ENCODE results near the gene RNASEH2A.
A peak's percentile ranks its signal among the peaks of the same experiment; 100 is the strongest.

RNASEH2A gene

DNA sequence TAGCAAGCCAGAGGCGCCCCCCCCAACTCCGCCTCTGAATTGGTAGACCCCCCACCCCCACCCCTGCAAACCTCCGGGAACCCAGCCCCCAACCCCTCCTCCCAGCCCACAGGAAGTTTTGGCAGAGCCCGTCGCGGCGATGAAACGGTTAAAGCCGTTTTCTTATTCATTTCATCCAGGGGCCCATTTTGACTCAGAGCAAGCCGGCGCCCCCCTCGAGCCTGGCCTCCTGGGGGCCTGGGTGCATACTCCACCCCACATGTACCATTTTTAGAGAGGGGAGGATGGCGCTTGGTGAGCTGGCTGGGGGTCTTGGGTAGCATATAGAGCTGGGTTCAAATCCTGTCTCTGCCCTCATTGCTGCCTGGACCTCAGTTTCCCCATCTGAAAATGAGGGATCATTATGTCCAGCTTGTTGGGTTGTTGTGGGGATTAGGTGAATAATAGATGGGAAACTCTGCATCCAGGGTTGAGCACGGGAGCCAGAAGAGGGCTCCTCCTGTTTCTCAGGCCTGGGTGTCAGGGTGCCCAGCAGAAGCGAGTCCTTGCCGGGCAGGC is 23.0 kb upstream of the RNASEH2A start:
- DNase-seq (ENCODE audit: low read depth) = no peak

DNA sequence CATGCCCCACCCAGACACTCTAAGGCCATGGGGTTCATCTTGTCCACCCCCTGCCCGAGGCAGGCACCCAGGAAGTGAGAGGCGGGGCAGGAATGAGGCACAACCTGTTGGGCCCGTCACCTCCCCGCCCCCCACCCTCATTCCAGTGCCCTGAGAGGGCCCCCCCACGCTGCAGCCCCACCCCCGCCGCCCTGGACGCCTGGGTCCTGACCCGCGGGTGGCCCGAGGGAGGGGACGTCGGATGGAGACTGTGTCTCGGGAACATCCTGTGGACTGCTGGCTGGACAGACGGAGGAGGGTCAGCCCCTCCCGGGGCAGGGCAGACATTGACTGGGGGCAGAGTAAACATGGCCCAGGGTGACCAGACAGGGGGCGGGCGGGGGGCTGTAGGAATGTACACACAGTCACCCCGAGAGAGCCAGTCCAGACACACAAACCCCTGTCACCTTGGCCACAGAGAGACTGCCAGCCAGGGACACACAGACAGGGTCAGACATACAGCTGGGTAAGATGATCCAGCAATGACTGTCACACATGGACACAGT is 22.5 kb upstream of the RNASEH2A start:
- no peak for DNase-seq (ENCODE audit: low read depth)

DNA sequence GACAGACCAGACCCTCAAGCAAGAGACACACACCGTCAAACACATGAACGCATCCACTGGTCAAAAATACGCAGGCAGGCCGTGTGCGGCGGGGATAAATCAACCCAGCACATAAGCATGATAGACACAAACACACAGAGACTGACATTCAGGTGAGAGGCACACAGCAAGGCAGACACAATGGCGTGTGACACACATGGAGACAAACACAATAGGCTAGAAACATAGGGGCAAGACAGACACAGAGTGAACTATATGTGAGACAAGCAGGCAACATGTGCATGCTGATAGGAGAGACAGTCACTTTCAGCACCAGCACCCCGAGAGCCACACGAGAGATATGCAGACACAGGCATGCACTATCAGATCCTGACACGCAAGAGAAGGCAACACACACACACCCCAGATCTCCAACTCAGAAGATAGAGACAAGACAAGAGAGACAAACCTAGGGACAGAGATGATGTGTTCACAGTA is 22.0 kb upstream of the RNASEH2A start:
- no peak for DNase-seq (ENCODE audit: low read depth)

DNA sequence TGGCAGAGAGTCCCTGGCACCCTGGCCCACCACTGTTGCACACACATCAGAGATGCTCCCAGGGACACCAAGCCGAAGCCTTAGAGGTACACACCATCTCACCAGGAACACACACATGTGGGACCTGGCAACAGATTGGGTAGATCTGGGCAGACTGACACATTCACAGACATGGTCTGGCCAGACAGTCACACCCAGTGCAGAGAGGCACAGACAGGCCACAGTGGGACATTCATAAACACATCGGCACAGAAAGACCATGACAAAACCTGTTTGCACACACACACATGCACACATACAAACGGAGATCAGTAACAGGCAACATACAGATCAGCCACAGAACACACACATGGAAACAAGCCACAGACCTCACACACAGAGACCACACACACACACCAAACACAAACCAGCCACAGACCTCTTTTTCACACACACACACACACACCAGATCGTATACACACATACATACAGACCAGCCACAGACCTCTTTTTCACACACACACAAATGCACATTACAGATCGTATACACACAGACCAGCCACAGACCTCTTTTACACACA is 21.4 kb upstream of the RNASEH2A start:
- no peak for DNase-seq (ENCODE audit: low read depth)

DNA sequence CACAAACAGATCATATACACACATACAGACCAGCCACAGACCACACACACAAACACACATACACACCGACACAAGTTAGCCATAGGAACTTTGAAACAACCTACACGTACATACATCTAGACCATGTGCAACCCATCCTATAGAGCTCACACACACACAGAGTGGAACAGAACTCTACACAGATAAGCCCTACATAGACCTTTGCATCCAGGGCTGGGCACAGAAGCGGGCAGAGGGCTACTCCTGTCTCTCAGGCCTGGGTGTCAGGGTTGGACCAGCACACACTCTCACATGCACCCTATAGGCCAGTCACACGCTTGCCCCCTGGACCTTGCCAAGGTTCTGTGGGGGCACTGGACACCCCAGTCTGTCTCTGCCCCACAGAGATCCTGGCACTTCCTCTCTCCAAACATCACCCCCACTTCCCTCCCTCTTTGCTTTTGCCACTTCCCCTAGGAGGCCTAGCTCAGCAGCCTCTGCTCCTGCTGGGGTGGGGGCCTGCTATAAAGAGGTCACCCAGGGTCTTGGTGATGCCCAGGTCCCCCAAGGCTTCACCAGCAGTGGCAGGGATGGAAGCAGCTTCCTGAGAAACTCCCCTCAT is 20.9 kb upstream of the RNASEH2A start:
- DNase-seq (ENCODE audit: low read depth) = no peak

DNA sequence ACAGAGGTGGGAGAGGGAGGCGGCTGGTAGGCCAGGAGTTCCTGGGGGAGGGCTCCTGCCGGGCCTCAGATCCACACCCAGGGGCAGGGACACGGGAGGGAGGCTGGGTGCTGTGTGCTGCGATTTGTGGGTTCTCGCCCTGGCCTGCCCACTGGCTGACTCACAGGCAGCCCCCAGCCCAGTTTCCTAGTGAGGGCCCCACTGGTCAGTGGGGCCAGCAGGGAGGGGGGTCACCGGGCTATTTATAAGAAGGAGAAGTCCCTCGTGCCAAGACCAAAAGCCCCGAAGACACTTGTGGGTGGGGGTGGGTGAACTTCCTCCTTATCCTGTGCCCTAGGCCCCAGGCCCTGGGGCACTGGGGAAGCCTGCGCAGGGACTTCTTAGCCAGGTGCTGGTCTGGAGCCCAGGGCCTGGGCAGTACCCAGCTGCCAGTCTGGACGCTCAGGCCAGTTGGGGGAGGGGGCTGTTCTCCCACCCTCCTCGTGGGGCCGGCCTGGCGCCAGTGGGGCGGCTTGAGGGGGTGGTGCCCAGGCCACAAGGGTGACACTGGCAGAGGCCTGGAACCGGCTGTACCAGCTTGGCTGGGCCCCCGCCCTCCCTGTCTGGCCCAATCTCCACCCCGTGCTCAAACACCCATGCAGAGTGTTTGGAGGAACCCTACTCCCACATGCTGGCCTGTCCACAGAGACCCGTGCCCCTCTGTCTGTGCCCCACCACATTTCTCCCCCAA is 20.1 kb upstream of the RNASEH2A start:
- DNase-seq (ENCODE audit: low read depth) = no peak

DNA sequence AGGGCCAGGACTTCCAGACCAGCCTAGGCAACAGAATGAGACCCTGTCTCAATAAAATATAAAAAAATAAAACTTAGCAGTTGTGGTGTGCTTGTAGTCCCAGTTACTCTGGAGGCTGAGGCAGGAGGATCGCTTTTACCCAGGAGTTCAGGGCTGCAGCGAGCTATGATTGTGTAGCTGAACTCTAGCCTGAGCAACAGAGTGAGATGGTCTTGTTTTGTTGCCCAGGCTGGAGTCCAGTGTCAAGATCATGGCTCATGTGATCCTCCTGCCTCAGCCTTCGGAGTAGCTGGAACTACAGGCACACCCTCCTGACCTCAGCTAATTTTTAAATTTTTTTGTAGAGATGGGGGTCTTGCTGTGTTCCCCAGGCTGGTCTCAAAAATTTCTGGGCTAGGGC is 19.4 kb upstream of the RNASEH2A start:
- no peak for DNase-seq (ENCODE audit: low read depth)

DNA sequence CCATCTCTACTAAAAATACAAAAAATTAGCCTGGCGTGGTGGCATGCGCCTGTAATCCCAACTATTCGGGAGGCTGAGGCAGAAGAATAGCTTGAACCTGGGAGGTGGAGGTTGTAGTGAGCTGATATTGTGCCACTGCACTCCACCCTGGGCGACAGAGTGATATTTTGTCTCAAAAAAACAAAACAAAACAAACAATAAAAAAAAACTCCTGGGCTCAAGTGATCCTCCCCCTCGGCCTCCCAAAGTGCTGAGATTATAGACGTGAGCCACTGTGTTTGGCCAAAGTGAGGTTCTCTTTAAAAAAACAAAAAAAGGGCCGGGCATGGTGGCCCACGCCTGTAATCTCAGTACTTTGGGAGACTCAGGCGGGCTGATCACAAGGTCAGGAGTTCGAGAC is 18.9 kb upstream of the RNASEH2A start:
- DNase-seq (ENCODE audit: low read depth) = no peak

DNA sequence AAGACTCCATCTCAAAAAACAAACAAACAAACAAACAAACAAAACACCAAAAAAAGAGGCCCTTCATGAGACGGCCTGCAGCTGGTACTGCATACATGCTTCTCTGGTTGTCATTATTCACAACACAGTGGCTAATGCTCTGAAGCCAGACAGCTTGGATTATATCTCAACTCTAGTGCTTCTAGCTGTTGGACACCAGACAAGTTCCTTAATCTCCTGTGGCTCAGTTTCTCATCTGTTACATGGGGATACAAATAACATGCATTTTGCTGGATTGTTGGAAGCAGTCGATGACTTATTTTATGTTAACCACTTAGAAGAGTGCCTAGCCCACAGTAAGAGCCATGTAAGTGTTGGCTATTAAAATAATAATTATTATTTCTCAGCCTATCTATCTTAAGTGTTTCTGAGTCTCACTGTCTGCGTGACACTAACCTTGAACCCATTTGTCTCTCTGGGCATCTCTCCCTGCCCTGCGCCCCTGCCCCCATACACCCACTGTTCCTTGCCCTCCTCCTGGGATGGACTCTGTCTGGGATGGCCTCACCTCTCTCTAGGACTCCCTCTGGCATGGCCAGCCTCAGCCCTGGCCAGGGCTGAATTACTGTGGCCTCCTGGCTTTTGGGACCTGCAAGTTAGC is 18.2 kb upstream of the RNASEH2A start:
- DNase-seq (ENCODE audit: low read depth) = no peak

DNA sequence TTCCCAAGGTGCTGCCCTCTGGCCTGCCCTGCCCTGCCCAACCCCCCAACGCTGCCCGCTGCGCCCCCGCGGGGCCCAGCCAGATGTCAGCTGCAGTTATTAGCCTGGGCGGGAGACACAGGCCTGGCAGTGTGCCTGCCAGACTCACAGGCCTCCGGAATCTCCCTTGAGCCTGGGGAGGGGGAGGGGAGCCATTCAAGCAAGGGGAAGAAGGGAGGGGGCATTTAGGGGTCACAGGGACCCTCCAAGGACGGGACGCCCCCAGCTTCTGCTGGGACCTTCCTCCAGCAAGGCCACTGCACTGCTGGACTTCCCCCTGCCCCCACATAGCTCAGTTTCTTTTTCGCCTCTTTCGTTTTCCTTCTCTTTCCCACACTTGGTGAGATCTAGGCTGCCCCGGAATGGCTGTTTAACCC is 17.7 kb upstream of the RNASEH2A start:
- DNase-seq (ENCODE audit: low read depth) = peak; percentile 47

DNA sequence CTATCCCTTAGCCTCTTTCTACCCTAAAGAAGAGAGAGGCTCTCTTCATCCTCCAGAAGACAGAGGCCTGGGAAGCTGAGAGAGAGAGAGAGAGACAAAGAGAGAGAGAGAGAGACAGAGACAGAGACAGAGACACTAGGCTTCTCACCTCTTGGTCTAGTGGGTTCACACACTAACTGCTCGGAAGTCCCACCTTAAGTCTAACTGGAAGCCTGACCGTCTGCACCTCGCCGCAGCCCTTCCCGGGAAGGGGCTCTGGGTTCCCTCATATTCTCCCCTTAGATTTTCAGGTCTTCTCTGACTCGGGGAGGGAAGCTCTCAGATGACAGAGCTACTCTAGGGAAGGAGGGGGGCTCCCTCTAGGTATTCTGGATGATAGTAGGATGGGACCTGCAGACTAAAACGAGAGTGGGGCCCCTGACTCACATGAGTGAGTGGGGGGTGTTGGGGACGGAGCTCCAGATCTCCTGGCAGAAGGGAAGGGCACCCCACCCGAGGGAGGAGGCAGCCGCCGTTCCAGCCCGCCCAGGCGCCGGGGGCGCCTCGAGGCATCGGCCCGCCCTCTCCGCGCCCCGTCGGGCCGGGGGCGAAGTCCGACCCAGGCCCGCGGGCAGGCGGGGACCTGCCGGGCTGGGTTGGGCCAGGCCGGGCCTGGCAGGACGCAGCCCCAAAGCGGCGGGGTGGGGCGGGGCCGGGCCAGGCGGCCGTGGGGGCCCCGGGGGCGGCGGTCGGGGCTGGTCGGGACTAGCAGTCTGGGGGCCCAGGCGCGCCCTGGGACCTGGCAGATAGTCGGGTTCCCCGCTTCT is 17.1 kb upstream of the RNASEH2A start:
- DNase-seq (ENCODE audit: low read depth) = no peak

DNA sequence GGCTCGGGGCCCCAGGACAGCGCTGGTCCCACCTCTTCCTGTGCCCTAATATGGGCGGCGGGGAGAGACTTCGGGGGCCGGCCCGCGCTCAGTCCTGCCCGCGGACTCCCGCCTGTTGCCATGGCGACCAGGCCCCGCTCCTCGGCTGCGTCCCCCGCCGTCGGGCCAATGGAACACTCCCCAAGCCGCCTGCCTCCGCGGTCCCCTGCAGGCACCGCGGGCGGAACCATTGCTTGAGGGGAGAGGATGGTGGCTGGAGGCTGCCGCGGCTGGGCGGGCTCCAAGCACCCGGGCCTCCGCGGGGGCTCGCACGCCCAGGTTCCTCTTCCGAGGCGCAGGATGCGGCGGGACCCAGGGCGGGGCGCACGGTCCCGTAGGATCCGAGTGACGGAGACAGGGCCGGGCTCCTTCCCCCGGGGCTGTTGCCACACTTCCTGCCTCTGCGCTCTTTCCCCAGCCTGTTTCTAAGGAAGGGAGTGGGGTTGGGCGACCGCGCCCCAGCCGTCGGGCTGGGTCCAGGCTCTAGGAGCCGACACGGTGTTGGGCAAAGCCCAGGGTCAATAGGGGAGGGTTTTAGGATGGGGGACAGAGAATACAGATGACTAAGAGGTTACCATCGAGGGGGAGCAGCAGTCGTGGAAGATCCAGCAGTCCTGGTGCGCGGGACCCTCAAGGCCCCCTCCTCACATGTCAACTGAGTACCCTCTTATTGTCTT is 16.3 kb upstream of the RNASEH2A start:
- peak; percentile 98 for DNase-seq (ENCODE audit: low read depth)

DNA sequence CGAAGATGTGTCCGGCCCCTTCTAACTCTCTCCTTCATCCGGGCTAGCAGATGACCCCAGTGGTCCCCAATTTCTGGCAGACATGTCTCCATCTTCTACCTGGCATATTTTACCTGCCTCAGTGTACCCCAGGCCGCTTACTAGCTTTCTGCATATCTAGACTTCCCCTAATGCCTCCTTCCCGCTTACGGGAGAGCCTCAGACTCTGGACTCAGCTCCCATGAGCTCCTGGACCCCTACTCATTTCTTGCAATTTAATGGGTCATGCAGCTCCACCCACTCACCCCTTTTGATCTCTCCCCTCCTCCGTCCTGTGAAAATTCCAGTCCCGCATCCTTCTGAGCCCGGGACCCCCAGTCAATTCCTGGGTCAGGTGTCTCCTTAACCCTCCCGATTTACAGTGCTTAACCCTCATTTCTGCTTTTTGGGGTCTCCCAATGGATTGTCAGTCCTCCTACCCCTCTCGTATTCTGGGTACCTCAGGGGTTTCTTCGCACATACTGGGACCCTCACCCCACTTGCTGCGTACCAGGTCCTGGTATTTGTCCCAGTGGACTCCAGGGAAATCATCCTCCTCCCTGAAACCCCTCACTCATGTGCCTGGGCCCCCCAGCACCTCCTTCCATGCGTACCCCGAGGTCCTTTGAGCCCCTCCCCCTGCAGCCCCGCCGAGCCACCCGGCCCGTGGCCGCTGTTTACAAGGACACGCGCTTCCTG is 15.6 kb upstream of the RNASEH2A start:
- no peak for DNase-seq (ENCODE audit: low read depth)

DNA sequence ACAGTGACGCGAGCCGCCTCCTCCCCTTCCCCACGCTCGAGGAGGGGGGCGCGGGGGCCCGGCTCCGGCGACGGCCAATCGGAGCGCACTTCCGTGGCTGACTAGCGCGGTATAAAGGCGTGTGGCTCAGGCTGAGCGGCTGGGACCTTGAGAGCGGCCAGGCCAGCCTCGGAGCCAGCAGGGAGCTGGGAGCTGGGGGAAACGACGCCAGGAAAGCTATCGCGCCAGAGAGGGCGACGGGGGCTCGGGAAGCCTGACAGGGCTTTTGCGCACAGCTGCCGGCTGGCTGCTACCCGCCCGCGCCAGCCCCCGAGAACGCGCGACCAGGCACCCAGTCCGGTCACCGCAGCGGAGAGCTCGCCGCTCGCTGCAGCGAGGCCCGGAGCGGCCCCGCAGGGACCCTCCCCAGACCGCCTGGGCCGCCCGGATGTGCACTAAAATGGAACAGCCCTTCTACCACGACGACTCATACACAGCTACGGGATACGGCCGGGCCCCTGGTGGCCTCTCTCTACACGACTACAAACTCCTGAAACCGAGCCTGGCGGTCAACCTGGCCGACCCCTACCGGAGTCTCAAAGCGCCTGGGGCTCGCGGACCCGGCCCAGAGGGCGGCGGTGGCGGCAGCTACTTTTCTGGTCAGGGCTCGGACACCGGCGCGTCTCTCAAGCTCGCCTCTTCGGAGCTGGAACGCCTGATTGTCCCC is 14.9 kb upstream of the RNASEH2A start, which contains the start of gene JUNB:
Gene JUNB (plus strand): TSS at position 142 of the 706 bp plus-strand sequence. CDS start 286 bp downstream, at position 428.
- peak; percentile 99 for DNase-seq (ENCODE audit: low read depth)

DNA sequence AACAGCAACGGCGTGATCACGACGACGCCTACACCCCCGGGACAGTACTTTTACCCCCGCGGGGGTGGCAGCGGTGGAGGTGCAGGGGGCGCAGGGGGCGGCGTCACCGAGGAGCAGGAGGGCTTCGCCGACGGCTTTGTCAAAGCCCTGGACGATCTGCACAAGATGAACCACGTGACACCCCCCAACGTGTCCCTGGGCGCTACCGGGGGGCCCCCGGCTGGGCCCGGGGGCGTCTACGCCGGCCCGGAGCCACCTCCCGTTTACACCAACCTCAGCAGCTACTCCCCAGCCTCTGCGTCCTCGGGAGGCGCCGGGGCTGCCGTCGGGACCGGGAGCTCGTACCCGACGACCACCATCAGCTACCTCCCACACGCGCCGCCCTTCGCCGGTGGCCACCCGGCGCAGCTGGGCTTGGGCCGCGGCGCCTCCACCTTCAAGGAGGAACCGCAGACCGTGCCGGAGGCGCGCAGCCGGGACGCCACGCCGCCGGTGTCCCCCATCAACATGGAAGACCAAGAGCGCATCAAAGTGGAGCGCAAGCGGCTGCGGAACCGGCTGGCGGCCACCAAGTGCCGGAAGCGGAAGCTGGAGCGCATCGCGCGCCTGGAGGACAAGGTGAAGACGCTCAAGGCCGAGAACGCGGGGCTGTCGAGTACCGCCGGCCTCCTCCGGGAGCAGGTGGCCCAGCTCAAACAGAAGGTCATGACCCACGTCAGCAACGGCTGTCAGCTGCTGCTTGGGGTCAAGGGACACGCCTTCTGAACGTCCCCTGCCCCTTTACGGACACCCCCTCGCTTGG is 14.1 kb upstream of the RNASEH2A start:
- peak; percentile 55 for DNase-seq (ENCODE audit: low read depth)

DNA sequence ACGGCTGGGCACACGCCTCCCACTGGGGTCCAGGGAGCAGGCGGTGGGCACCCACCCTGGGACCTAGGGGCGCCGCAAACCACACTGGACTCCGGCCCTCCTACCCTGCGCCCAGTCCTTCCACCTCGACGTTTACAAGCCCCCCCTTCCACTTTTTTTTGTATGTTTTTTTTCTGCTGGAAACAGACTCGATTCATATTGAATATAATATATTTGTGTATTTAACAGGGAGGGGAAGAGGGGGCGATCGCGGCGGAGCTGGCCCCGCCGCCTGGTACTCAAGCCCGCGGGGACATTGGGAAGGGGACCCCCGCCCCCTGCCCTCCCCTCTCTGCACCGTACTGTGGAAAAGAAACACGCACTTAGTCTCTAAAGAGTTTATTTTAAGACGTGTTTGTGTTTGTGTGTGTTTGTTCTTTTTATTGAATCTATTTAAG is 13.5 kb upstream of the RNASEH2A start:
- no peak for DNase-seq (ENCODE audit: low read depth)

DNA sequence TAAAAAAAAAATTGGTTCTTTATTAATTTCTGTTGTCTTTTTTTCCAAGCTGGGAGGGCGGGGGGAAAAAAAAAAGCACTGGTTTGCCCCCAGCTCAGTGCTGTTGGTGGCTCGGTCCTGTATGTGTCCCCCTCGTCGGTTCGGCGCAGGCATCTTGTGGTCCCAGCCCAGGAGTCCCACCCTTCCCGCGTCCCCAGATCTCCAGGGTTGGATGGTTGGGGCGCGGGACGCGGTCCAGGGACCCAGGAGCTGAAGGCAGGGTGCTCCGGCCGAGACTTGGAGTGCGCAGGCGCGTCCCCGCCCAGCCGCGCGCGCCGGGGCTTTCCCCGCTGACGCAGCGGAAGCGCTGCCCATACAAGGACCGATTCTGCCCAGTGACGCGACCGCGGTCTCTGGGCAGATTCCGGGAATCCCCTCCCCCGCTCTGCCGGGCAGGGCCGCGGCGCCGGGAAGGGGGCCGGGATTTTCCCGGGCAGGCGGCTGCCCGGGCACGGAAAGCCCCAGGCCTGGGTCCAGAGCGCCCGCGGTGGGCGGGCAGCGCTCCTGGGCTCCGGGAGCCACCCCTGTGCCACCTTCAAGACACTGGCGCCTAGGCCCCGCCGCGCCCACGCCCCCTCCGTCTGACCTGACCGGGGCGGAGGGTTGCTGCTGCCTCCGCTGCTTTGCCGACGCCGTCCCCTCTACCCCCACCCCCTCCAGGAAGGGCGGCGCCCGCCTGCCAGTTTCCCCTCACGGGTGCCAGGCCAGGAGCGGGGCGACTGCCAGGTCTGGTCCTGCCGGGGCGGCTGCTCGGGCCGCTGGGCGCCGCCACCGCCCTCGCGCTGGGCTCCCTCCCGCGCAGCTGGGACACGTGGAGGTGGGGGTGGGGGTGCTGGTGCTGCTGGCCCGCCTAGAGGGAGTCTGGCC is 12.8 kb upstream of the RNASEH2A start:
- DNase-seq (ENCODE audit: low read depth) = peak; percentile 94
